GM12872 (cell line): ENCODE measurements around the gene BTRC.
A peak's percentile ranks its signal among the peaks of the same experiment; 100 is the strongest.

Experiments
- CTCF ChIP-seq: IDR thresholded peaks from 3 replicates; pipeline ENCODE4 v1.5.1; 2011; ENCODE audit warnings: low read depth, mild to moderate bottlenecking, low read length, moderate library complexity; ENCODE audit not compliant: insufficient read depth

BTRC gene

GRCh38 chr10:101569622-101570427 is 215.9 kb downstream of the BTRC start:
- peak; percentile 65 for TF ChIP-seq CTCF

- TF ChIP-seq CTCF = no peak
These were observed 216.7 kb downstream of the BTRC start for GRCh38 chr10:101570428-101571270.

- no peak for TF ChIP-seq CTCF
These were observed 217.4 kb downstream of the BTRC start for GRCh38 chr10:101571271-101571925.

- TF ChIP-seq CTCF = no peak
These were observed 218.2 kb downstream of the BTRC start for GRCh38 chr10:101572126-101572525.

- no peak for TF ChIP-seq CTCF
These were observed 218.8 kb downstream of the BTRC start for GRCh38 chr10:101572785-101573184.

- TF ChIP-seq CTCF = no peak
These were observed 220.2 kb downstream of the BTRC start for GRCh38 chr10:101573885-101574753.

- TF ChIP-seq CTCF = no peak
These were observed 221.1 kb downstream of the BTRC start for GRCh38 chr10:101575091-101575490.
